GM19397 (cell line): ENCODE data around the gene SLC13A2.

Experiments
- ATAC-seq: cut with Tn5 transposase; IDR thresholded peaks from one replicate; pipeline ENCODE4 v1.9.1; 2021; ENCODE audit warnings: mild to moderate bottlenecking, moderate library complexity; ENCODE audit not compliant: unreplicated experiment

SLC13A2 gene

GRCh38 chr17:28533091-28533807, 59.8 kb downstream of the SLC13A2 start:
- ATAC-seq = no peak

- no peak for ATAC-seq
Measured at GRCh38 chr17:28534740-28535375, 61.4 kb downstream of the SLC13A2 start.

DNA sequence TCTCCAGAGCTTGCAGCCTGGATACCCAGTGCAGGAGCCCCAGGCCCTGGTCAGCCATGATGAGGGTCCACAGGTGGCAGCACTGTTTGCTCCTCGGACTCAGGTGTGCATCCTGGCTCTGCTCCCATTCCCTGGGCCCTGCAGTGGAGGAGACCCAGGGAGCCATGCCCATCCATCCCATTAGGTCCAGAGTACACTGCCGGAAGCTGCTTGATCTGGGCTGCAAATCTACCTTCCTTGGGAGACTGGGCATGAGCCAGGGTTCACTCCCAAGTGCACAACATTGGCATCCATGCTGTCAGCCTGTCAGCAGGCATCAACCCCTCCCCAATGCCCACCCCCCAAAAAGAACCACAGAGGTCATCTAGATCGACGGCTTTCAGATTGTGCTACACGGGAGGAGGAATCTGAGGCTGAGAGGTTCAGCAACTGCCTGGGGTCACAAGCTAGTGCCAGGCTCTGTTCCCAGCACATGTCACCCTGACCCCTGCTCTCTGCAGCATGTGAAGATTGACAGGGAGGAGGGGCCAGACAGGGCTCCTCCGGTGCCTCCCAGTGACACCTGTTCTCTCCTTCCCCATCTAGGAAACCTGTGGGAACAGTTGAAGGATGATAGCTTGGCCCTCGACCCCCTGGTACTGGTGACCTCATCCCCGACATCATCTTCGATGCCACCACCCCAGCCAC, 63.2 kb downstream of the SLC13A2 start:
- no peak for ATAC-seq

DNA sequence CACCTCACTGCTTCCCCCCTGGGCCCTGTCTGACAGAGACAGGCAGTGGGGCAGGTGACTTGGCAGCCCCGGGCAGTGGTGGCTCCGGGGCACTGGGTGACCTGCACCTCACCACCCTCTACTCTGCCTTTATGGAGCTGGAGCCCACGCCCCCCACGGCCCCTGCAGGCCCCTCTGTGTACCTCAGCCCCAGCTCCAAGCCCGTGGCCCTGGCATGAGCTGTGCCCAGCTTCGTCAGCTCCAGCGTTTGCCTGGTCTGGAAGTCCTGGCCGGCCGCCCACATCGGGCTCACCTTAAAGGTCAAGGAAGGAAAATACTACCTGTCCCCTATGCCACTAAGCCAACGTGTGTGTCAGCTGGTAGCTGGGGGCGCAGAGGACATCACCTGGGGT, 63.8 kb downstream of the SLC13A2 start:
- ATAC-seq = no peak

- no peak for ATAC-seq
Measured at GRCh38 chr17:28538296-28538895, 65.0 kb downstream of the SLC13A2 start.

DNA sequence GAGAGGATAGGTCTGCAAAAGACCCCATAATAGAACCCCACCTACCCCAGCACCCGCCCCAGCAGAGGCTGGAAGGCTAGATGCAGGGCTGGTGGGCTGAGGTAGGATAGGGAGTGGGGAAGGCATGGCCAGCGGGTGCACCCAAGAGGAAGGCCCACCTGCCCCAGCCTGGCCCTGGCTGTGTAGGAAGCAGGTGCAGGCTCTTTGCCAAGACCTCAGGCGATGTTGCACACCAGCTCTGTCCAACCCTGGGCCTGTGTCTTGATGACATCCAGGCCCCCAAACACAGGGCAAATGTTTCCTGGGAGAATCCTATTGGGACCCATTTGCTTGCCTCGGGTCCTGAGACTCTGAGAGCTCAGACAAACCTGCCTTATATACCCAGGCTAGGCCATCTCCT, 66.8 kb downstream of the SLC13A2 start:
- ATAC-seq = no peak

DNA sequence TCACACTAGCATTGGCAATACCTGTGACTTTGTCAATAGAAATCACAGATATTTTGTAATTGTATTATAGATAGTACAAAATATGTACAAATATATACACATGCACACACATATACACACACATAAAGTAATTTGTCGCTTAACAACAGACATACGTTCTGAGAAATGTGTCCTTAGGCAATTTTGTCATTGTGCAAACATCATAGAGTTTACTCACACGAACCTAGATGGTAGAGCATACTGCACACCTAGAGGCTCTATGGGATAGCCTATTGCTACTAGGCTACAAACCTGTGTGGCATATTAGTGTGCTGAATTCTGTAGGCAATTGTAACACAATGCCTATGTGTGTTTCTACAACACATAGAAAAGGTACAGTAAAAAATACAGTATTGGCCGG, 68.0 kb downstream of the SLC13A2 start:
- ATAC-seq = no peak

- no peak for ATAC-seq
Measured at GRCh38 chr17:28544402-28545140, 71.1 kb downstream of the SLC13A2 start.

GRCh38 chr17:28545141-28545503, 71.7 kb downstream of the SLC13A2 start:
- ATAC-seq = no peak

- no peak for ATAC-seq
Measured at GRCh38 chr17:28545787-28546415, 72.5 kb downstream of the SLC13A2 start.

DNA sequence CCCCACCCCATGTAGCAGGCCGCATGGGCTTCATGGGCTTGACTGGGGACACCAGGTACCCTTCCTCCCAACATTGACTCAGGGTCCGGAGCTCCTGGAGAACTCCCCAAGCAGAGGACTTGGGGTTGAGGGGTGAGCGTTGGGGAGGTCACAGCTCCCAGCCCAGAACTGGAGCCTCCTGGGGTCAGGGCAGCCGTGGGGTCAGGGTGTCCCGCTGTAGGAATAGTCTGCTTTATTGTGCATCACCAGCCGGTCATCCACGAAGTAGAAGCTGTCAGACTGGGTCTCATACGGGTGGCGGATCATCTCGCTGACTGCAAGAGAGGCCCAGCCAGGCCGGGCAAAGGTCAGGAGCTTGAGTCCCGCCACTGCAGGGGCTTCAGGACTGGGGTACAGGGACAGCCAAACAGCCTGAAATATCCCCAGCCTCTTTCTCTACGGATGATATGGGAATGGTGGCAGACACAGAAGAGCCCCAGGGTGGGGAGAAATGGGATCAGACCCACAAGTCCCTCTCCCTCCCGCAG, 73.7 kb downstream of the SLC13A2 start:
- ATAC-seq = no peak
